Stimulated activated CD4-positive, alpha-beta T cell treated with anti-CD3 and anti-CD28 coated beads, TNF-alpha, amount 100 ng/mL, for 4 hours (primary cell): Measurements from ENCODE around the gene TBRG1.

Experiments
- DNase-seq, 3 experiments: peaks; one replicate each; pipeline ENCODE4 v3.0.0-alpha.2; 2020; ENCODE audit warnings: low read depth in 3 of 3

TBRG1 gene

GRCh38 chr11:124658986-124659385 is 36.3 kb downstream of the TBRG1 start:
- DNase-seq = no peak

GRCh38 chr11:124661553-124661952 is 38.9 kb downstream of the TBRG1 start:
- DNase-seq = no peak

DNA sequence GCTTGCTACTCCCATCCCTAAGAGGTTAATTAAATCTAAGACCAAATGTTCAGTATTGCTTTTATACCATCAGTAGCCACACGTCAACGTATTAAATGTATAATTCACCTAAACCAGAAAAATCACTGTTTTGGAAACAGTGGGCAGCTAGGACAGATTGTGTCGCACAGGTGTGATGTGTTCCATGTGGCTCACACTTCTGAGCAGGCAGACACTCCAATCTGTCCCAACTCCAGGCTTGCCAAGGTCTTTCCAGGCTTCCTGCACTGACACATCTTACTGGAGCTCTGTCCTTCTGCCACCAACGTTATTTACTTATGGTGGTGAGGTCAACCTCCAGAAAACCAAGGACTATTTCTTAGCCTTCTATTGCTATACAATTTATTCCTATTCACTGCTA is 39.4 kb downstream of the TBRG1 start:
- DNase-seq = no peak

DNA sequence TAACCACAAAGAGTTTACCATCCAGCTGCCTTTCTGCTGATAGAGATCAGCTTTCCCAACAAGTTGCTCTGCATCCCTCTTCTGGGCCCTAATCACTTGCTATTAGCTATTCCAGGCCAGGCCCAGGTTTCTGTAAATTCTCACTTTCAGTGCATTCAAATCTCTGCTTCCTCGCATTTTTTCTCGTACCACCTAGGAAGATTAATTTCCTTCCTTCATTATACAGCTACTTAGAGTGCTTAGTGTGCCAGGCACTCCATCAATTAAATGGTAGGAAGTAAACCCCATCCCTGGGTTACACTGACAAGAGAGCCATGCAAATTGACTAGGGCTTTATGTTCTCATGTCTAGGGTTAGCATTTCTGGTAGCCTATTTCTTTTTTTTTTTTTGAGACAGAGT is 41.2 kb downstream of the TBRG1 start:
- no peak for DNase-seq

GRCh38 chr11:124667601-124668000 is 44.9 kb downstream of the TBRG1 start:
- DNase-seq = no peak

DNA sequence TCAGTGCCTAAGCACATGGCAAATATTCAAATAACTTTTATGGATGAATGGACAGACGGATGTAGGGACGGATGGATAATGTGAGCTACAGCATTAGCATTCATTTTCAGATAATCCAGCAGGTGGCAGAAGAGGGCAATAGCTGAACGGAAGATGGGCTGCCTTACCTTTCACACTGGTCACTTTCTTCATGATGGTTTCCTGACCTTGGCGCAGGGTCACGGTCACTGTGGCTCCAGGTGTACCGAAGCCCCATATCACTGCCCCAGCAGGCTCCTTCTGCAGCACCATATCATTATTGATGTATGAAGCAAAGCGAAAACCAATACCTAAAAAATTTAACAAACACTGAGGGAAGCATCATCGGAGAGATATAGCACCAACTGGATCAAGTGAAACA is 46.5 kb downstream of the TBRG1 start:
- DNase-seq = no peak

DNA sequence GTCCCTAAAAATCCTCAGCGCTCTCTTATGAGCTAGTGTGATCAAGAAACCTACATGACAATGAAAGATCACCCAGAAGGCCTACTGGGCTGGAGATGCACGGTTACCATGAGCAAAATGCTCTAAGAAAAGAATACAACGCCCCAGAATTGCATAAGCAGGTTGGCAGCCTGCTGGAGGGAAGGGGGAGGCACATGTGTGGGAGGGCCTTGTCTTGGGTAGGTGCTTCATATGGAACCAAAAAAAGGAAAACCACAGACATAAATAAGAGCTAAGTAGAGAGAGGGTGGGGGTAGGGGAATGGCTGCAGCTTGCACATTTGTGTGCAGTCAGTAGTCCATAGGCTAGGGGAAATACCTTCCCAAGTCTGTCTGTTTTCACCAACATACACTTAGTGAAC is 48.1 kb downstream of the TBRG1 start:
- peak in 2 of 3 experiments; percentile 8 to 13 for DNase-seq

DNA sequence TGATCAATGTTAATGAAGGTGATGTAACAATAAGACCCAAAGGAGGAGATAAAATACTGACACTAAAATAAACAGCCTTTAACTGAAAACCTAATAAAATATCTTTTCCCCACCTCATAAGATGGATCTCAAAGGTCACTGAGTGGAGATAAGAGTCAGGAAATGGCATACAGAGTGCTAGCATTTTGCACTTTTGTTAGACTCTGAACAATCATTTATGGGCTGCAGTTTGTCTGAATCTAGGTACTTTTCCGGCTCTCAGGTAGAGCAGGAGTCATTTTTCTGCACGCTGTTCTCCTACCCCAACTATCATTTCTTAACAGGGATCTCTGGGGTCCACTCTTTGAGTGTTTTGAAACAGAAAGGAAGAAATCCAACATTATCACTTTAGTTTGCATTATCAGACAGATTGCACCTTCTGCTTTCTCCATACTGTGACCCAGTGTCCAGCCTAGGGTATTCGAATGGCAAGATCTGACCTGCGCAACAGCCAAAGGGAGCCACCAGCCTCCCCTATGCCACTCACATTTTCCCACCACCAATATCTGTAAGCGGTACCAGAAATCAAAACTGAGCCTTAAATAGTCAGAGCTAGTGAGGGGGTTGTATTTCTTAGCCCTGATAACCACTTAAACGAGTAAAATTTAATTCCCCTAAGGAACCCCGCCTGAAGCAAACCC is 50.0 kb downstream of the TBRG1 start:
- DNase-seq = no peak

- DNase-seq = peak; percentile 65 to 70 (median 67)
Measured at GRCh38 chr11:124673333-124674167, 50.9 kb downstream of the TBRG1 start, which contains the start of the genes SIAE and SPA17. TSS of gene SIAE (minus strand) at chr11:124673739. CDS start at chr11:124673708, 31 bp downstream. TSS of gene SPA17 (plus strand) at chr11:124673904. CDS start at chr11:124675265, 1,361 bp downstream.

DNA sequence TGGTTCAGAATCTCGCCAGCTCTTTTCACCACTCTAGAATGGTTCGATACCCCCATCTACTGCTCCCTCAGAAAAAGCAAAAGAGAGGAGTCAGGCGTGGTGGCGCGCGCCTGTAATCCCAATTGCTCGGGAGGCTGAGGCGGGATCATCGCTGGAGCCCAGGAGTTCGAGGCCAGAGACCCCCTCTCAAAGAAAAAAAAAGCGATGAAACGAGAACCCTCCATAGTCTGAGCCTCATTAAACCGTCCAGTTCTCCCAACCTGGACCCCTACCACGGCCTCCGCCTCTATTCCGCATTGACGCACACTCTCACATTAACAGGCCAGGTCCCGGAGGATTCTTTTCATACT is 51.5 kb downstream of the TBRG1 start:
- DNase-seq = no peak

DNA sequence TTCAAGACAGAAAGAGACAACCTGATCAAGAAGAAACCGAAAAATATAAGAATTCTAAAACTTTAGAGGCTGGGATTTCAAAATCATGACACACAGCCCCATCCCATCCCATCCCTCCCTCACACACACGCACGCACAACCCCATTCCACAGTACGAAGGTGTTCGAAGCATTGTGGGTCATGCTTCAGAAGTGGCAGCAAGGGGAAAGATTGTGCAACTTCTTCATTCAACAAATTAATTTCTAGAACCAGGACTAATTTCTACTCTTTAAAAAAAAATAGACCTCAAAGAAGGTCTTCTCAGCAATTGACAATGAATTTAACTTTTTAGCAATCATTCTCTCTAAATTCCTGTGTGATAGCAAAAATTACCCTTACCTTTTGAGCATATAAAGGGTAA is 51.9 kb downstream of the TBRG1 start:
- no peak for DNase-seq

GRCh38 chr11:124676386-124676785 is 53.7 kb downstream of the TBRG1 start:
- DNase-seq = no peak

DNA sequence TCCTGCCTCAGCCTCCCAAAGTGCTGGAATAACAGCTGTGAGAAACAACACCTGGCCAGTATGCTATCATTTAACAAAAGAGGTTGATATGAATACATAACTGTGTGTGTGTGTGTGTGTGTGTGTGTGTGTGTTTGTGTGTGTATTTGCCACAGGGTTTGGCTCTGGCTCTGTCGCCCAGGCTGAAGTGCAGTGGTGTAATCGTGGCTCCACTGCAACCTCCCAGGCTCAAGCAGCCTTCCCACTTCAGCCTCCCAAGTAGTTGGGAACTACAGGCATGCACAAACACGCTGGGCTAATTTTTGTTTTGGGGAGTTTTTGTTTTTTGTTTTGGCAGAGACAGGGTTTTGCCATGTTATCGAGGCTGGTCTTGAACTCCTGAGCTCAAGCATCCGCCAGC is 55.8 kb downstream of the TBRG1 start:
- no peak for DNase-seq

- DNase-seq = no peak
Measured at GRCh38 chr11:124681421-124681820, 58.8 kb downstream of the TBRG1 start.

- no peak for DNase-seq
Measured at GRCh38 chr11:124682443-124682842, 59.8 kb downstream of the TBRG1 start.
